NCI-H774 (cell line): ENCODE results near the gene CSGALNACT2.

Experiments used
- DNase-seq: peaks from one replicate; lab custom pipeline; 2025; lab: John Stamatoyannopoulos, UW

Gene CSGALNACT2

GRCh38 chr10:43202657-43203447 lies 64.6 kb downstream of the CSGALNACT2 start:
- peak; percentile 30 for DNase-seq

- peak; percentile 73 for DNase-seq
Measured at GRCh38 chr10:43203448-43204041, 65.3 kb downstream of the CSGALNACT2 start.

- DNase-seq = no peak
Measured at GRCh38 chr10:43204042-43204942, 66.0 kb downstream of the CSGALNACT2 start.

- peak; percentile 21 for DNase-seq
Measured at GRCh38 chr10:43204943-43205671, 66.9 kb downstream of the CSGALNACT2 start.

GRCh38 chr10:43205681-43206390 lies 67.6 kb downstream of the CSGALNACT2 start:
- DNase-seq = no peak

GRCh38 chr10:43206391-43207235 lies 68.4 kb downstream of the CSGALNACT2 start:
- DNase-seq = no peak

GRCh38 chr10:43208147-43209073 lies 70.2 kb downstream of the CSGALNACT2 start:
- DNase-seq = no peak

GRCh38 chr10:43209074-43209455 lies 70.8 kb downstream of the CSGALNACT2 start:
- DNase-seq = no peak

- DNase-seq = no peak
Measured at GRCh38 chr10:43209651-43210141, 71.5 kb downstream of the CSGALNACT2 start.

GRCh38 chr10:43210556-43210955 lies 72.3 kb downstream of the CSGALNACT2 start:
- no peak for DNase-seq

- no peak for DNase-seq
Measured at GRCh38 chr10:43211030-43211429, 72.8 kb downstream of the CSGALNACT2 start.

- DNase-seq = no peak
Measured at GRCh38 chr10:43211431-43212042, 73.3 kb downstream of the CSGALNACT2 start.

GRCh38 chr10:43212043-43212721 lies 73.9 kb downstream of the CSGALNACT2 start:
- no peak for DNase-seq

- no peak for DNase-seq
Measured at GRCh38 chr10:43214071-43214955, 76.1 kb downstream of the CSGALNACT2 start.

- no peak for DNase-seq
Measured at GRCh38 chr10:43214956-43215561, 76.8 kb downstream of the CSGALNACT2 start.

- no peak for DNase-seq
Measured at GRCh38 chr10:43215758-43216455, 77.7 kb downstream of the CSGALNACT2 start.
